ENCODE measurements around the gene GALP.

DNA sequence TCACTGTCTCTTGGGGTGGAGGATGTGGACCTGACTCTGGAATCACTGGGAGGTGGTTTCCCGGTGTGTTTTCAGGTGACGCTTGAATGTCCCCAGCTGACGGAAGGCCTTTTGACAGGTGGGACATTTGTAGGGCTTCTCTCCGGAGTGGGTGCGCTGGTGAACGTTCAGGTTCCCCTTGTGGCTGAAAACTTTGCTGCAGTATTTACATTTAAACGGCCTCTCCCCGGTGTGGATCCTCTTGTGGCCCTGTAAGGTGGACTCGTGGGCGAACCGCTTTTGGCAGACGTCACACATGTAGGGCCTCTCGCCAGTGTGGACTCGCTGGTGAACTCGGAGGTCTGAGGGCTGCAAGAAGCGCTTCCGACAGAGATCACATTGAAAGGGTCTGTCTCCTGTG lies 14.0 kb downstream of the GALP start:
- no peak for TF ChIP-seq POLR2A (IDR thresholded peaks at IDR 0.05)
- TF ChIP-seq, protein P1, sequence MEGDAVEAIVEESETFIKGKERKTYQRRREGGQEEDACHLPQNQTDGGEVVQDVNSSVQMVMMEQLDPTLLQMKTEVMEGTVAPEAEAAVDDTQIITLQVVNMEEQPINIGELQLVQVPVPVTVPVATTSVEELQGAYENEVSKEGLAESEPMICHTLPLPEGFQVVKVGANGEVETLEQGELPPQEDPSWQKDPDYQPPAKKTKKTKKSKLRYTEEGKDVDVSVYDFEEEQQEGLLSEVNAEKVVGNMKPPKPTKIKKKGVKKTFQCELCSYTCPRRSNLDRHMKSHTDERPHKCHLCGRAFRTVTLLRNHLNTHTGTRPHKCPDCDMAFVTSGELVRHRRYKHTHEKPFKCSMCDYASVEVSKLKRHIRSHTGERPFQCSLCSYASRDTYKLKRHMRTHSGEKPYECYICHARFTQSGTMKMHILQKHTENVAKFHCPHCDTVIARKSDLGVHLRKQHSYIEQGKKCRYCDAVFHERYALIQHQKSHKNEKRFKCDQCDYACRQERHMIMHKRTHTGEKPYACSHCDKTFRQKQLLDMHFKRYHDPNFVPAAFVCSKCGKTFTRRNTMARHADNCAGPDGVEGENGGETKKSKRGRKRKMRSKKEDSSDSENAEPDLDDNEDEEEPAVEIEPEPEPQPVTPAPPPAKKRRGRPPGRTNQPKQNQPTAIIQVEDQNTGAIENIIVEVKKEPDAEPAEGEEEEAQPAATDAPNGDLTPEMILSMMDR (IDR thresholded peaks at IDR 0.05): no peak

Data from uterus (tissue), 2 donors.